Measurements from ENCODE around the gene LRRC4C. TPM values are rescaled to one million over a fixed set of nuclear protein-coding genes. Genes with fewer than 3 reads are reported as not detected.

Gene LRRC4C
- total RNA-seq, 4 donors from 2014 or later = 1.5 to 2.8 (median 1.7) TPM

GRCh38 chr11:40434926-40435325, 1024.5 kb downstream of the LRRC4C start:
- Histone ChIP-seq H3K27me3 (no peaks in the 10 kb centered on the region), H3K4me3 (no peak overlapping the region), H3K36me3 (no peaks in the 10 kb centered on the region), H3K27ac (no peak overlapping the region), H3K9me3 (no peaks in the 10 kb centered on the region), H3K4me1 (no peaks in the 10 kb centered on the region)
- no peak for TF ChIP-seq POLR2AphosphoS5 (IDR thresholded peaks at IDR 0.05)
- no peak for TF ChIP-seq EP300 (IDR thresholded peaks at IDR 0.05)
- TF ChIP-seq POLR2A (IDR thresholded peaks at IDR 0.05) = no peak
- no peak for TF ChIP-seq CTCF (IDR thresholded peaks at IDR 0.05)
- WGBS, 2 donors (ENCODE audit: low coverage in 1 of 2) = 77 to 83% methylated on average over 2 of the region's 2 CpGs
- no peak for ATAC-seq

GRCh38 chr11:40432358-40432757, 1027.1 kb downstream of the LRRC4C start:
- WGBS, 2 donors (ENCODE audit: low coverage in 1 of 2) = 68 to 70% methylated on average over 2 of the region's 2 CpGs
- H3K4me1 ChIP-seq = no peaks in the 10 kb centered on the region
- no peak overlapping the region for H3K27ac ChIP-seq
- TF ChIP-seq POLR2AphosphoS5 (IDR thresholded peaks at IDR 0.05) = no peak
- TF ChIP-seq EP300 (IDR thresholded peaks at IDR 0.05) = no peak
- TF ChIP-seq CTCF (IDR thresholded peaks at IDR 0.05) = no peak
- TF ChIP-seq POLR2A (IDR thresholded peaks at IDR 0.05) = no peak
- no peaks in the 10 kb centered on the region for H3K36me3 ChIP-seq
- no peaks in the 10 kb centered on the region for H3K9me3 ChIP-seq
- H3K27me3 ChIP-seq = no peaks in the 10 kb centered on the region
- ATAC-seq = no peak
- no peak overlapping the region for H3K4me3 ChIP-seq

- H3K4me1 ChIP-seq = no peaks in the 10 kb centered on the region
- no peaks in the 10 kb centered on the region for H3K36me3 ChIP-seq
- H3K27ac ChIP-seq = no peak overlapping the region
- WGBS, 2 donors (ENCODE audit: low coverage in 1 of 2) = 83 to 94% methylated on average over 1 of the region's 1 CpG
- TF ChIP-seq POLR2AphosphoS5 (IDR thresholded peaks at IDR 0.05) (no peak), CTCF (IDR thresholded peaks at IDR 0.05) (no peak), EP300 (IDR thresholded peaks at IDR 0.05) (no peak), POLR2A (IDR thresholded peaks at IDR 0.05) (no peak)
- H3K9me3 ChIP-seq = no peaks in the 10 kb centered on the region
- no peaks in the 10 kb centered on the region for H3K27me3 ChIP-seq
- H3K4me3 ChIP-seq = no peak overlapping the region
- ATAC-seq = no peak
These were observed 1034.3 kb downstream of the LRRC4C start for GRCh38 chr11:40425168-40425567.

GRCh38 chr11:40421208-40421981, 1038.1 kb downstream of the LRRC4C start:
- H3K36me3 ChIP-seq = no peaks in the 10 kb centered on the region
- no peaks in the 10 kb centered on the region for H3K27me3 ChIP-seq
- no peak overlapping the region for H3K27ac ChIP-seq
- no peaks in the 10 kb centered on the region for H3K9me3 ChIP-seq
- no peak overlapping the region for H3K4me3 ChIP-seq
- 70 to 77% methylated on average over 5 to 6 of the region's 6 CpGs for WGBS, 2 donors (ENCODE audit: low coverage in 1 of 2)
- H3K4me1 ChIP-seq = no peaks in the 10 kb centered on the region
- ATAC-seq = no peak
- TF ChIP-seq CTCF (IDR thresholded peaks at IDR 0.05) = no peak

- Histone ChIP-seq H3K27me3 (no peaks in the 10 kb centered on the region), H3K4me3 (no peak overlapping the region), H3K27ac (no peak overlapping the region), H3K4me1 (no peaks in the 10 kb centered on the region), H3K9me3 (no peaks in the 10 kb centered on the region), H3K36me3 (no peaks in the 10 kb centered on the region)
- 66 to 80% methylated on average over 3 of the region's 3 CpGs for WGBS, 2 donors (ENCODE audit: low coverage in 1 of 2)
- no peak for TF ChIP-seq POLR2A (IDR thresholded peaks at IDR 0.05)
- TF ChIP-seq CTCF (IDR thresholded peaks at IDR 0.05) = no peak
- no peak for TF ChIP-seq EP300 (IDR thresholded peaks at IDR 0.05)
- TF ChIP-seq POLR2AphosphoS5 (IDR thresholded peaks at IDR 0.05) = no peak
- ATAC-seq = peak; percentile 57
These were observed 1041.8 kb downstream of the LRRC4C start for GRCh38 chr11:40417627-40418026.

Data from gastroesophageal sphincter (tissue), 4 donors.